ENCODE measurements around the gene MMP2. TPM values are rescaled to one million over a fixed set of nuclear protein-coding genes. Genes with fewer than 3 reads are reported as not detected.

MMP2 gene
- total RNA-seq, 1 donor from 2014 or later: 452 TPM

DNA sequence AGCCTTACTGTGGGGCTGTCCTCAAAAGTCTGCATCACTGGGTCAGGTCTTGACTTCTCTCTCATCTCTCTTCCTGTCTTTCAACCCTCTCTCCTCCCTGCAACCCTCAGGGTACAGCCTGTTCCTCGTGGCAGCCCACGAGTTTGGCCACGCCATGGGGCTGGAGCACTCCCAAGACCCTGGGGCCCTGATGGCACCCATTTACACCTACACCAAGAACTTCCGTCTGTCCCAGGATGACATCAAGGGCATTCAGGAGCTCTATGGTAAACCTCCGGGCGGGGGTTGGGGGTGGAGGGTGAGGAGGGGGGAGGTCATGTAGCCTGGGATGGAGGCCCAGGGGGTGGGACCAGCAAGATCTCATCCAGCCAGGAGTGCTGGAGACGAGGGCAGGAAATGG is 12.7 kb downstream of the MMP2 start:
- Mint-ChIP-seq H3K9me3 (ENCODE audit: unreplicated experiment) (no peaks in the 10 kb centered on the region), H3K36me3 (ENCODE audit: unreplicated experiment) (peaks cover 64% of the 10 kb centered on the region), H3K27ac (ENCODE audit: unreplicated experiment) (no peak overlapping the region), H3K27me3 (ENCODE audit: unreplicated experiment) (no peaks in the 10 kb centered on the region), H3K4me1 (ENCODE audit: unreplicated experiment) (peaks cover 8% of the 10 kb centered on the region), H3K4me3 (ENCODE audit: unreplicated experiment) (no peak overlapping the region)
- TF ChIP-seq, protein P1, sequence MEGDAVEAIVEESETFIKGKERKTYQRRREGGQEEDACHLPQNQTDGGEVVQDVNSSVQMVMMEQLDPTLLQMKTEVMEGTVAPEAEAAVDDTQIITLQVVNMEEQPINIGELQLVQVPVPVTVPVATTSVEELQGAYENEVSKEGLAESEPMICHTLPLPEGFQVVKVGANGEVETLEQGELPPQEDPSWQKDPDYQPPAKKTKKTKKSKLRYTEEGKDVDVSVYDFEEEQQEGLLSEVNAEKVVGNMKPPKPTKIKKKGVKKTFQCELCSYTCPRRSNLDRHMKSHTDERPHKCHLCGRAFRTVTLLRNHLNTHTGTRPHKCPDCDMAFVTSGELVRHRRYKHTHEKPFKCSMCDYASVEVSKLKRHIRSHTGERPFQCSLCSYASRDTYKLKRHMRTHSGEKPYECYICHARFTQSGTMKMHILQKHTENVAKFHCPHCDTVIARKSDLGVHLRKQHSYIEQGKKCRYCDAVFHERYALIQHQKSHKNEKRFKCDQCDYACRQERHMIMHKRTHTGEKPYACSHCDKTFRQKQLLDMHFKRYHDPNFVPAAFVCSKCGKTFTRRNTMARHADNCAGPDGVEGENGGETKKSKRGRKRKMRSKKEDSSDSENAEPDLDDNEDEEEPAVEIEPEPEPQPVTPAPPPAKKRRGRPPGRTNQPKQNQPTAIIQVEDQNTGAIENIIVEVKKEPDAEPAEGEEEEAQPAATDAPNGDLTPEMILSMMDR (IDR thresholded peaks at IDR 0.05): no peak
- peak; percentile 67 for DNase-seq (ENCODE audit: extremely low spot score, unreplicated experiment)

DNA sequence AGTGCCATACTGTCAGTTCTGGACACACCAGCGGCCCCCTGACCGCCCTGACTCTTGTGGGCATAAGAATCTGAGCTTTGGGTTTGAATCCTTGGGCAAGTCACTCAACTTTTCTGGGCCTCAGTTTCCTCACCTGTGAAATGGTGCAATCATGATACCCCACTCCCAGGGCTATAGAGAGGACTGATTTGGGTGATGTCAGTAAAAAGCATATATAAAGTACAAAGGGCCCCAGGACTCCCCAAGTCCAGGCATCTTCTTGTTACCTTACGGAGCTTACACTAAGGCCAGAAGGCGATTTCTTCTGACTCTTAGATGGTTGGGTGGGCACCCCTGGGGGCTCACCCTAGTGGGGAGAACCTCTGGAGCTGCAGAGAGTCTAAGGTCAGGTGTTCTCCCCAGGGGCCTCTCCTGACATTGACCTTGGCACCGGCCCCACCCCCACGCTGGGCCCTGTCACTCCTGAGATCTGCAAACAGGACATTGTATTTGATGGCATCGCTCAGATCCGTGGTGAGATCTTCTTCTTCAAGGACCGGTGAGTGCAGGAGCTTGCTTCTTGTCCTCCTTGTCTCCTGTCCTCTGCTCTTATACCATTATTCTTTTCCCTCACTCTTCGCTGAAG is 13.9 kb downstream of the MMP2 start:
- Mint-ChIP-seq H3K27ac (ENCODE audit: unreplicated experiment) (no peak overlapping the region), H3K4me3 (ENCODE audit: unreplicated experiment) (no peak overlapping the region), H3K4me1 (ENCODE audit: unreplicated experiment) (peaks cover 8% of the 10 kb centered on the region), H3K9me3 (ENCODE audit: unreplicated experiment) (no peaks in the 10 kb centered on the region), H3K27me3 (ENCODE audit: unreplicated experiment) (no peaks in the 10 kb centered on the region), H3K36me3 (ENCODE audit: unreplicated experiment) (peaks cover 60% of the 10 kb centered on the region)
- peak; percentile 66 for DNase-seq (ENCODE audit: extremely low spot score, unreplicated experiment)
- TF ChIP-seq, protein P1 (IDR thresholded peaks at IDR 0.05): no peak

DNA sequence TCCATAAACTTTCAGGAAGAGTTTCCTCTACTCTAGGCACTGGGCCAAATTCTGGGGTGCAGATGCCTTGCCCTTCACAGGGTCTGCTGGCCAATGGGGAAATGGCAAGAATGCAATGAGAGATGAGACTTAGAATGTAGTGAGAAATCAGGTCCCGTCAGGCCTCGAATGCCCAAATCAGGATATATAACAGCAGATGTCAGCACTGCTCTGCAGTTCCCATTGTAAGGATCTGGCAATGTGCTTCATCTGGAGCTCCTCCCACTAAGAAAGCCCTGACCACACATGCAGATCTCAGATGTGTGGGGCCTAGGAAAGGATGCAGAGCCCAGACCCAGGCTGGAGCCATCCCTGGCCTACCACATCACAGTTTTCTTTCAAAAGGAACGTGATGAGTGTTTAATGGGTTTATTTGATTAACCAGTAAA is 16.0 kb downstream of the MMP2 start:
- TF ChIP-seq, protein P1 (IDR thresholded peaks at IDR 0.05): peak; percentile 48
- H3K4me3 Mint-ChIP-seq (ENCODE audit: unreplicated experiment): no peak overlapping the region
- no peaks in the 10 kb centered on the region for H3K9me3 Mint-ChIP-seq (ENCODE audit: unreplicated experiment)
- peaks cover 49% of the 10 kb centered on the region for H3K36me3 Mint-ChIP-seq (ENCODE audit: unreplicated experiment)
- H3K27me3 Mint-ChIP-seq (ENCODE audit: unreplicated experiment): no peaks in the 10 kb centered on the region
- DNase-seq (ENCODE audit: extremely low spot score, unreplicated experiment): peak; percentile 49
- H3K4me1 Mint-ChIP-seq (ENCODE audit: unreplicated experiment): peaks cover 29% of the 10 kb centered on the region
- no peak overlapping the region for H3K27ac Mint-ChIP-seq (ENCODE audit: unreplicated experiment)

DNA sequence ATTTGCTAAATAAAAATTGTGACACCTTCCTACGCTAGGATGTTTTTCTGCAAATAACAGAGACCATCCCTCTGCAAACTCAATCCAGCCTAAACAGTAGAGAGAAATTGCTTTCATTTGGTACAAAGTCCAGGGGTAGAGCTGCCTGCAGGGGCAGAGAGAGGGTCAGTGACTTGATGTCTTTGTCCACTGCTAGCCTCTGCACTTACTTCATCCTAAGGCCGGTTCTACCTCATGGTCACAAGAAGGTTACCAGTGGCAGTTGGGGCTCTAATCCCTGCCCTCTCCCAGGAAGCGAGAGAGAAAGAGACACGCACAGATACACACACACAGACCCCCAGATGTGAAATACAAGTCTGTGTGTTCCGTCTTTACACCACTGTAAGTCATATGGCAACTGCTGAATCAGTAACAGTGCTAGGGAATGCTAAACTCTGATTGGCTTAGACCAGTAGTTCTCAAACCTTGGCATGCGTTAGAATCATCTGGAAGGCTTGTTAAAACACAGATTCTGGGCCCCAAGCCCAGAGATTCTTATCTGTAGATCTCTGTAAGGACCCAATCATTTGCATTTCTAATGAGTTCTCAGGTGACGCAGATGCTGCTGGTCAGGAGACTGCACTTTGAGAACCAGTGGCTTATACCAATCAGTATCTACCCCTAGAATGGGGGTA is 16.8 kb downstream of the MMP2 start:
- no peak for DNase-seq (ENCODE audit: extremely low spot score, unreplicated experiment)
- Mint-ChIP-seq H3K4me1 (ENCODE audit: unreplicated experiment) (peaks cover 37% of the 10 kb centered on the region), H3K36me3 (ENCODE audit: unreplicated experiment) (peaks cover 43% of the 10 kb centered on the region), H3K27ac (ENCODE audit: unreplicated experiment) (no peak overlapping the region), H3K9me3 (ENCODE audit: unreplicated experiment) (no peaks in the 10 kb centered on the region), H3K27me3 (ENCODE audit: unreplicated experiment) (no peaks in the 10 kb centered on the region), H3K4me3 (ENCODE audit: unreplicated experiment) (no peak overlapping the region)
- TF ChIP-seq, protein P1 (IDR thresholded peaks at IDR 0.05): no peak

DNA sequence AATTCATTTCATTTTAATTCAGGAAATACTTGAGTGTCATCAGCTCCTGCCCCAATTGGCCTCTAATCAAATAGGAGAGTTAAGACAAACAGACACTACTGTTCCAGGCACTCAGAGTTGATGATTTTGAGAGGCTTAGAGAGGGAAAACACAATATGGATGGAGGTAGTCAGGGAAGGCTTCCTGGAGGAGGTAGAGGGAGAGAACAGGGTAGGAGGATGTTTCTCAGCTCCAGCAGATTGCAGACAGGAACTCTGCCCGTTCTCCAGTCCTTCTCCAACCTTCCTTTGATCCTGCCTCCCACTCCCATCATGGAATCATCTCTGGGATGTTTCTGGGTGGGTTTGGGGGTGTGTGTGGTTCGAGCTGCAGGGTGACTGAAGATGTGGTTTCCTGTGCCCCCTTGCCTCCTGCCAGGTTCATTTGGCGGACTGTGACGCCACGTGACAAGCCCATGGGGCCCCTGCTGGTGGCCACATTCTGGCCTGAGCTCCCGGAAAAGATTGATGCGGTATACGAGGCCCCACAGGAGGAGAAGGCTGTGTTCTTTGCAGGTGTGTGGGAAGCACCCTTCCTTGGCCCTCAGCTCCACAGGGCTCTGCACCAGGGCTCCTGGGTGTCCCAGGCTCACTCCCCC is 17.6 kb downstream of the MMP2 start:
- no peaks in the 10 kb centered on the region for H3K9me3 Mint-ChIP-seq (ENCODE audit: unreplicated experiment)
- no peak overlapping the region for H3K4me3 Mint-ChIP-seq (ENCODE audit: unreplicated experiment)
- DNase-seq (ENCODE audit: extremely low spot score, unreplicated experiment): no peak
- peaks cover 46% of the 10 kb centered on the region for H3K36me3 Mint-ChIP-seq (ENCODE audit: unreplicated experiment)
- TF ChIP-seq, protein P1 (IDR thresholded peaks at IDR 0.05): no peak
- H3K27ac Mint-ChIP-seq (ENCODE audit: unreplicated experiment): no peak overlapping the region
- no peaks in the 10 kb centered on the region for H3K27me3 Mint-ChIP-seq (ENCODE audit: unreplicated experiment)
- peaks cover 45% of the 10 kb centered on the region for H3K4me1 Mint-ChIP-seq (ENCODE audit: unreplicated experiment)

Data from osteocyte (in vitro differentiated cells).